PC-3 (cell line): Measurements from ENCODE around the gene CTCFL.

ENCODE experiments used
- EZH2 ChIP-seq: fragments of 300-600 bp; sonication (generic); IDR thresholded peaks from one replicate; pipeline ENCODE4 v1.6.1; 2017; ENCODE audit warnings: antibody characterized with exemption, mild to moderate bottlenecking, low read length; ENCODE audit not compliant: unreplicated experiment
- TF ChIP-seq, protein P1 (sequence below): fragments of 300-600 bp; sonication (generic); conservative IDR thresholded peaks from 2 replicates; pipeline ENCODE4 v1.5.1; 2017; ENCODE audit warnings: antibody characterized with exemption, low read depth, mild to moderate bottlenecking, low read length

DNA sequence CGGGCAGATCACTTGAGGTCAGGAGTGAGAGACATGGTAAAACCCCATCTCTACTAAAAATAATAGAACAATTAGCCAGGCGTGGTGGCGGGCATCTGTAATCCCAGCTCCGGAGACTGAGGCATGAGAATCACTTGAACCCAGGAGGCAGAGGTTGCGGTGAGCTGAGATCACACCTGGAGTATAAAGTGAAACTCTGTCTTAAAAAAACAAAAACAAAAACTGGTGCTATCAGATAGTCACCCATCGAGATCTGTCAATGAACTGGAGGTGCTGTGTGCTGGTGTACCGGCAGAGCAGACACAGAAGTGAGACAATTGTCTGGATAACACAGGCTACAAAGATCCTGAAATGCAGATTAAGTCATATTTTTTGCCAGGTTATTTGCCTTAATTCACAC lies 24.7 kb downstream of the CTCFL start:
- TF ChIP-seq, protein P1, sequence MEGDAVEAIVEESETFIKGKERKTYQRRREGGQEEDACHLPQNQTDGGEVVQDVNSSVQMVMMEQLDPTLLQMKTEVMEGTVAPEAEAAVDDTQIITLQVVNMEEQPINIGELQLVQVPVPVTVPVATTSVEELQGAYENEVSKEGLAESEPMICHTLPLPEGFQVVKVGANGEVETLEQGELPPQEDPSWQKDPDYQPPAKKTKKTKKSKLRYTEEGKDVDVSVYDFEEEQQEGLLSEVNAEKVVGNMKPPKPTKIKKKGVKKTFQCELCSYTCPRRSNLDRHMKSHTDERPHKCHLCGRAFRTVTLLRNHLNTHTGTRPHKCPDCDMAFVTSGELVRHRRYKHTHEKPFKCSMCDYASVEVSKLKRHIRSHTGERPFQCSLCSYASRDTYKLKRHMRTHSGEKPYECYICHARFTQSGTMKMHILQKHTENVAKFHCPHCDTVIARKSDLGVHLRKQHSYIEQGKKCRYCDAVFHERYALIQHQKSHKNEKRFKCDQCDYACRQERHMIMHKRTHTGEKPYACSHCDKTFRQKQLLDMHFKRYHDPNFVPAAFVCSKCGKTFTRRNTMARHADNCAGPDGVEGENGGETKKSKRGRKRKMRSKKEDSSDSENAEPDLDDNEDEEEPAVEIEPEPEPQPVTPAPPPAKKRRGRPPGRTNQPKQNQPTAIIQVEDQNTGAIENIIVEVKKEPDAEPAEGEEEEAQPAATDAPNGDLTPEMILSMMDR, result no peak
- TF ChIP-seq EZH2, result no peak
